HG03432 (cell line): Measurements from ENCODE around the gene PKP3.
A peak's percentile ranks its signal among the peaks of the same experiment; 100 is the strongest.
"Not testable (repeated sequence)": the region's sequence is repeated elsewhere in the genome, so short reads cannot be mapped to it uniquely, and the experiment has no call there.

Experiments
- ATAC-seq: cut with Tn5 transposase; IDR thresholded peaks from one replicate; pipeline ENCODE4 v1.9.1; 2021; ENCODE audit warnings: mild to moderate bottlenecking, moderate library complexity; ENCODE audit not compliant: unreplicated experiment

The PKP3 gene

DNA sequence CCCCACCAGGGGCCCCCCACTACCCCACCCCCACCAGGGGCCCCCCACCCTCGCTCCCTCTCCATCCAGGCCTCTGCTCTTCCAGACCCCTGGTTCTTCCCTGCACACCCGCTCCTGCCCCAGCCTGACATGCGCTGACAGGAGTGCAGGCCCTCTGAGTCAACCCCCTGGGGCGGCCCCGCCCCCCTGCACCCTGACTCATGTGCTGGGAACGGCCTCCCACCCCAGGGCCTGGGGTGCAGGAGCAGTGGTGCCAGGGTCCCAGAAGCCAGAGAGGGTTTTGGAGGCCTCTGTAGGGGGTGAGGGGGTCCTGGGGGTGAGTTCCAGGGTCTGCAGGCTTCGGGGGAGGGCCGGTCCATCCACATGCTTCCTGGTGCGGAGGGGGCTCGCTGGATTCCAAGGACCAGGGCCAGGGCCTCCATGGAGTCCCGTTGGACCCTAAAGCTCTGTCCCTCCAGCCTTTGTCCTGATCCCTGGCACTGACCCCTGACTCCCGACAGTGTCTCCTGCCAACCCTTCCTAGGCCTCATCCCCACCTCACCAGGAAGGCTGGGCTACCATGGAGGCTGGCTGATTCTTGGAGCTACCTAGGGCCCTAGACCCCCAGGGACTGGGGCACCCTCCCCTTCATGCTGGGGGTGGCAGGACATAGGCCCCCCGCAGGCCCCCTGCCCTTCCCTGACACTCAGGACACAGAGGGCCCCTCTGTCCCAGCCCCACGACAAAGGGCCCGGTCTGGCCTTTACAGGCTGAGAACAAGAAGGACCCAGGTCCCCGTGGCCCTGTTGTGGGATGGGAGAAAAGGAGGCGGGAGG lies 583 bp upstream of the PKP3 start:
- no peak for ATAC-seq

GRCh38 chr11:394858-395655 lies 1.0 kb downstream of the PKP3 start:
- ATAC-seq, result no peak

- ATAC-seq, result no peak
Observed at GRCh38 chr11:395866-396265, 1.9 kb downstream of the PKP3 start.

GRCh38 chr11:396511-396947 lies 2.5 kb downstream of the PKP3 start:
- ATAC-seq, result no peak

GRCh38 chr11:396948-397548 lies 3.0 kb downstream of the PKP3 start:
- ATAC-seq, result no peak

DNA sequence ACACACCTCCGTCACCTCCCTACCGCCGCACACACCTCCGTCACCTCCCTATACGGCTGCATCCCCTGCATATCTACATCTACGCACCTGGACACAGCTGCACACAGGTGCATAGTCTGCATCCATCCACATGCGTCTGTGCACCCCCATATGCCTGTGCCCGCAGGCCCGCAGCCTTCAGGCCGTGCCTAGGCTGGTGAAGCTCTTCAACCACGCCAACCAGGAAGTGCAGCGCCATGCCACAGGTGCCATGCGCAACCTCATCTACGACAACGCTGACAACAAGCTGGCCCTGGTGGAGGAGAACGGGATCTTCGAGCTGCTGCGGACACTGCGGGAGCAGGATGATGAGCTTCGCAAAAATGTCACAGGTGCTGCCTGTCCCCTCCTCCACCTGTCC lies 4.8 kb downstream of the PKP3 start:
- no peak for ATAC-seq

DNA sequence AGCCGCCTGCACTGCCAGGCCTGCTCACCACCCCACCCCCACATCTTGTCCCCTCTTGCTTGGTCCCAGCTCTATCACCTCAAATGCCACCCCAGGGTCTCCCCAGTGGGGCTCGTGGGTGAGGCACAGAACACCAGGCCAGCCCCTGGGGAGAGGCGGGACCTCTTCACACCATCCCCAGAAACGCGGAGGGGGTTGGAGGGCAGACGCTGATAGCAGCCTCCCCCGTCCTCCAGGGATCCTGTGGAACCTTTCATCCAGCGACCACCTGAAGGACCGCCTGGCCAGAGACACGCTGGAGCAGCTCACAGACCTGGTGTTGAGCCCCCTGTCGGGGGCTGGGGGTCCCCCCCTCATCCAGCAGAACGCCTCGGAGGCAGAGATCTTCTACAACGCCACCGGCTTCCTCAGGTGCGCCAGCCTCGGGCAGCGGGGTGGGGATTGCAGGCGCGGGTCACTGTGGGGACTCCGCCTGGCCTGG lies 5.8 kb downstream of the PKP3 start:
- no peak for ATAC-seq

DNA sequence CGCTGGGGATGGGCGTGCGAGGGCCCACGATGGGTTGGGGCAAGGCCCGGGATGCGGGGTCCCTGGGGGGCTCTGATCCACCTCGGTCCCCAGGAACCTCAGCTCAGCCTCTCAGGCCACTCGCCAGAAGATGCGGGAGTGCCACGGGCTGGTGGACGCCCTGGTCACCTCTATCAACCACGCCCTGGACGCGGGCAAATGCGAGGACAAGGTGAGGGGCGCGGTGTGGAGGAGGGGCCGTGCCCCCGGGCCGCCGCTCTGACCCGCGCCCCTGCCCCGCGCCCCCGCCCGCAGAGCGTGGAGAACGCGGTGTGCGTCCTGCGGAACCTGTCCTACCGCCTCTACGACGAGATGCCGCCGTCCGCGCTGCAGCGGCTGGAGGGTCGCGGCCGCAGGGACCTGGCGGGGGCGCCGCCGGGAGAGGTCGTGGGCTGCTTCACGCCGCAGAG lies 6.3 kb downstream of the PKP3 start:
- ATAC-seq, result no peak

- ATAC-seq, result not testable (repeated sequence)
Observed at GRCh38 chr11:401196-401595, 7.2 kb downstream of the PKP3 start.

DNA sequence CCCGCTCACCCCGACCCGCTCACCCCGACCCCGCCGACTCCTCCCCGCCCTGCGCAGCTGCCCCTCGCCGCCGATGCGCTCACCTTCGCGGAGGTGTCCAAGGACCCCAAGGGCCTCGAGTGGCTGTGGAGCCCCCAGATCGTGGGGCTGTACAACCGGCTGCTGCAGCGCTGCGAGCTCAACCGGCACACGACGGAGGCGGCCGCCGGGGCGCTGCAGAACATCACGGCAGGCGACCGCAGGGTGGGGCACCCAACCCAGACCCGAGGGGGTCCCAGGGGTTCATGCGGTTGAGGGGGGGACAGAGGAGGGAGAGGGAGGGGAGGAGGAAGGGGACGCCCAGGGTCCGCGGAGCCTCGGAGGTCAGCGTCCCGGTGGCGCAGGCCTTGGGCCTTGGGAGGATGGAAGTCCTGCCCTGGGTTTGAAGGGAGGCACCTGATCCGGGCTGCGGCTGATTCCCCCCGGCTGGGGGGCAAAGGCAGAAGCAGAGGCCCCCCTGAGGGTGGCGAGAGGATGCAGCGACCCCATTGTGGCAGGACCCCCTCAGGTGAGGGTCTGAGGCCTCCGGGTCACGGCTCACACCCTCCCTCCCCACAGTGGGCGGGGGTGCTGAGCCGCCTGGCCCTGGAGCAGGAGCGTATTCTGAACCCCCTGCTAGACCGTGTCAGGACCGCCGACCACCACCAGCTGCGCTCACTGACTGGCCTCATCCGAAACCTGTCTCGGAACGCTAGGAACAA lies 9.2 kb downstream of the PKP3 start:
- ATAC-seq, result no peak

DNA sequence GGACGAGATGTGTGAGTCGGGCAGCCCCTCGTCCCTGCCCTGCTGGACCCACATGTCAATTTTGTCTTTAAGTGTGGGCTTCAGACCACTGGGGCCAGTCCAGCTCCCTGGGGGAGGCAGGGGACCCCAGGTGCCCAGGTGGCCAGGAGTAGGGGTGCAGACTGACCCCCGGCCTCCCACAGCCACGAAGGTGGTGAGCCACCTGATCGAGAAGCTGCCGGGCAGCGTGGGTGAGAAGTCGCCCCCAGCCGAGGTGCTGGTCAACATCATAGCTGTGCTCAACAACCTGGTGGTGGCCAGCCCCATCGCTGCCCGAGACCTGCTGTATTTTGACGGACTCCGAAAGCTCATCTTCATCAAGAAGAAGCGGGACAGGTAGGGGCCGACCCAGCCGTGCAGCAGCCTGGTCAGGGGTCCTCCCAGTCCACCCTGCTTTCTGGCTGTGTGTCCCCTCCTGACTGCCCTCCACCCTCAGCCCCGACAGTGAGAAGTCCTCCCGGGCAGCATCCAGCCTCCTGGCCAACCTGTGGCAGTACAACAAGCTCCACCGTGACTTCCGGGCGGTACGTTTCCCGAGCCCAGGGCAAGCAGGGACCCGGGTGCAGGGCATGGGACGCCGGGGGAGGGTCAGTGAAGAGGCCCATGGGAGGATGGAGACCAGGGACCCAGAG lies 9.9 kb downstream of the PKP3 start:
- no peak for ATAC-seq

- ATAC-seq, result no peak
Observed at GRCh38 chr11:404551-405264, 10.7 kb downstream of the PKP3 start.

GRCh38 chr11:405323-405953 lies 11.4 kb downstream of the PKP3 start:
- no peak for ATAC-seq

DNA sequence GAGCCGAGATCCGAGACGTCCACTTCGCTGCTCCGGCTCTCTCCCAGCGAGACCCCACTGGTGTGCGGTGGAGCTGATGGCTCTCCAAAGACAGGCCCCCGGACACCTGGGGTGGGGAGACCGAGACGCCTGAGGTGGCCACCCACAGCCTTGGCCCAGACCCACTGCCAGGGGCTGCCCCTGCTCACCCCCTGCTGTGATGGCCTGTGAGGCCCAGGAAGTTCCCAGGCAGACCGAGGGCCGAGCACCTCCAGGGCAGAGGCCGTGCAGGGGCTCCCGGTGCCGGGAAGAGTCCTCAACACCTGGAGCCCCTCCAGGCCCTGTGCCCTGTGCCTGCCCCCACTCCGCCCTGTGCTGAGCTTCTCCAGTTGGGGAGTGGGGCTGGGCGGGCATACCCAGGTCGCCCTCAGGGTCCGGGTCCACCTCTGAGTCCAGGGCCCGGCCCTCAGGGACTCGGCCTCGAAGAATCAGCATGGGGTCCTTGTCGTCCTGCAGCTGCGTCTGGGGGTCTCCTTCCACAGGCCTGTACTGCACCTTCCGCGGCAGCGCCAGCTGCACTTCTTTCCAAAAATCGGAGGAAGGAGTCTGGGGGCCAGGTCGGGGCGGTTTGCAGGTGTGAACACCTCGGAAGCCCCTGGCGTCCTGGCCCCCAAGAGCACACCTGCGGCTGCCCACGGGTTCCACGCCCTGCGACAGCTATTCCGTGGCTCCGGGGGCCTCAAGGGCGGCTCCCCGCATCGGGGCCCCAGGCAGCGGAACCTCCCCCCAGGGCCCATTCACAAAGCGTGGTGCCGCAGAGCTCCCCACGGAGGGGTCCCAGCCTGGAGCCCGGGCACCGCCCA lies 12.2 kb downstream of the PKP3 start:
- no peak for ATAC-seq

DNA sequence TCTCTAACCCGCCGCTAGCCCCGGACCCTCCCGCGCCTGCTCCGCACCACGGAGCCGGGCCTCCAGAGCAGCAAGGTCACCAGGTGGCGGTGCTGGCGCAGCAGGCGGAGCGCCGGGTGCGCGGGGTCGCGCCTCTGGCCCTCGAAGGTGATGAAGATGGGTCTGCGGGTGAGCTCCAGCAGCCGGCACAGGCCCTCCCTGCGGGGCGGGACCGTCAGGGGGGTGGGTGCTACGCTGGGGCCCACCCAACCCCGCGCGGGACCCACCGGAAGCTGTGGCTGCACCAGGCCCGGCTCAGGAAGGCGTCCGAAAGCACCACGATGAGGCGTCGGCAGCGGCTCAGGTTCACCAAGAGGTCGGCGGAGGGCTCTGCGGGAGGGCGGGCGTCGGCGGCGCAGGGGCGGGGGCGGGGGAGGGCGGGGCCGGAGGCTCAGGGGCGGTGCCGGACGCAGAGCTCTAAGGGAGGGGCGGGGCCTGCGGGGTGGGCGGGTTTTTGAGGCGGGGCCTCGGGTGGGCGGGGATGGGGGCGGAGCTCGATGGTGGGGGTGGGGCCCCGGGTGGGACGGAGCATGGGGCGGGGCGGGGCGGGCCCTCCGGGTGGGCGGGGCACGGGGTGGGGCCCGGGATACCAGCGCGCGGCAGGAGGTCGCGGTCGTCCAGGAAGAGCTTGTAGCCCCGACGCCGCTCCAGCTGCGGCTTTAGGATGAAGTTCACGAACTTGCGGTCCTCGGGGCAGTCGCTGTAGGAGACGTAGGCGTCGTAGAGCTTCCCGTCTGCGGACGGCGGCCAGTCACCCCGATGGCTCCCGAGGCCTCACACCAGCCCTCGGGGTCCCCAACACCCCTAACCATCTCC lies 13.0 kb downstream of the PKP3 start:
- ATAC-seq, result peak; percentile 68

DNA sequence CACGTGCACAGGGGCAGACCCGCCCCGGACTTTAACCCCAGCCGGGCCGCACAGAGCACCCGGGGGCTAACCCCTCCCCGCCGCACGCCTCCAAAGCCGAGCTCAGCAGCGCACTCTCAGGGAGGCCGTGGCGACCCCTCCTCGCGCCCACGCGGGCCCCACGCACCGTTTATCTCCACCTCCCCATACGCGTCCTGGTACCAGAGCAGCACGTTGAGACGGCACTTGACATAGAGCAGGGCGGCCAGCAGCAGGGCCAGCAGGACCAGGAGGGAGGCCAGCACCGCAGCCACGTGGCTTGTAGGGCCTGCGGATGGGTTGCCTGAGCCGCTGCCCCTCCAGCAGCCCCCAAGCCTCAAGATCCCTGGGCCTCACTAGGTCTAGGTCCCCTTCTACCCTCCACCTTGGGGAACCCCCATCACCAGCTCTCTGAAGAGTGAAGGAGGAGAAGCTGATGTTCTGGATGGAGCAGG lies 13.7 kb downstream of the PKP3 start:
- ATAC-seq, result no peak
